Measurements from ENCODE around the gene GLS.
"Not testable (repeated sequence)": the region's sequence is repeated elsewhere in the genome, so short reads cannot be mapped to it uniquely, and the experiment has no call there.

GLS gene

DNA sequence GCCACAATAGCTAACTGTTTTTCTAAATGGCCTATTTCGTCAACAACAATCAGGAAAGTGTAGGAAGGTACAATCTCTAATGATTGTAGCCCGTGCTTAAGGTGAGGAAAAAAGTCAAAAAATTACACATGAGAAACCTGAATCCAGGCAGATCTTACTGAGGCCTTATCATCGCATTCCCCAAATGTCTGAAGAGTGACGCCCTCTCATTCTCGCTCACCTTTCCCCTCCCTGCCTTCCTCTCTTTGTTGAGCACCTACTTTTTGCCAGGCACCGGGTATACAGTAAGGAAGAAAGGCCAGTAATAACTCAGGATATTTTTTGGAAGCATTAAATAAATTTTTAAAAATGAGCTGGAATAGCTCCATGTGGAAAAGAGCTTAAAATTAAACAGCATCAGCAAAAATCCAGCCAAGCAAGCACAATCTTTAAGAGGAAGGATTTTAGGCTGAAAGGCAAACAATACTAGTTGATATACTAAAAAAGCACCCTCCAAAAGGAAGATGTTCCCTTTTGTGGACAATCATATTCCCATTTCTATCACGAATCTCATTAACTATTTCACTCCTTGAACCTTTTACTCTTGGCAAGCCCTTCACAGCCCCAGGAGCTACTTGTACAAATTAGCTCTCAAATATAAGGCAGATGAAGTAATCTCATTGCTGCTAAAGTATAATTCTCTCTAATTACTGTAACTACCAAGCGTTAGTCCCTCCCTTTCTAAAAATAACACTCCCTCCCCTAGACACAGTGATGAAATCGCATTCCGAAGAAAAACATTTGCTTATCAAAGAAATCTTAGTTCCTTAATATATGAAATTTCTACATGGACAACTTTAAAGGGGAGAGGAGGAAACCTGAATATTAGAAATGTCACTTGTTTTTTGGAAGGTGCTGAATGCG, 93.4 kb downstream of the GLS start:
- DNase-seq = no peak

DNA sequence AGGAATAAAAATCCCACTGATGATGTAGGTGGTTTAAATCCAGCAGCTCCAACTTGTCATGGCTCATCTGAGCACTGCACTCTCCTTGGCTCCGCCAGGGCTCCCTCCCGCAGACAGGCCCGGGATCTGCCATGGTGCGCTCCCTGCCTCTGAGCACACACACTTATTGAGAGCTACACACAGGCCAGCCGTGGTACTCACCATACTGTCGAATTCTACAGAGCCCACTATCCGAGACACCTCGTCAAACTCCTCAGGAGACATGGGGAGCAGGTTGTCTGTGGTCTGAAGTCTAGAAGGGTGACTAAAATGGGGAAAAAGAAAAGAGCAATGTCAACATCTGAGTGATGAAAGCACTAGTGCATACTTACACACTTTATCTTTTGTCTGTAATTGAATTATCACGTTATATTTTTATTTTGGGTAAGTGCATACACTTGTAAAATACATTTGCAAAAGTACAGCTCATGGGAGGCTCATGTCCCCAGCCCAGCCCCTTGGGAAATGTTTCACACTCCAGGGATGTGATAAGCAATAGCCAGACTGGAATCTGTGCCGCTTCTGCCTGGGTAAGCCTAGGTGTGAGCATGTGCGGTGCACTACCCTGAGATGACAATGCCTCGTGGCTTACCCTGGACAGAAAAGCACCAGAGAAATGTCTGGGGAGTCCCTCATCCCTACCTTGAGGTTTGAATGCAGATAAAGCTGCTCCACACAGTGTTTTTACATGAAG, 94.2 kb downstream of the GLS start:
- DNase-seq = no peak

DNA sequence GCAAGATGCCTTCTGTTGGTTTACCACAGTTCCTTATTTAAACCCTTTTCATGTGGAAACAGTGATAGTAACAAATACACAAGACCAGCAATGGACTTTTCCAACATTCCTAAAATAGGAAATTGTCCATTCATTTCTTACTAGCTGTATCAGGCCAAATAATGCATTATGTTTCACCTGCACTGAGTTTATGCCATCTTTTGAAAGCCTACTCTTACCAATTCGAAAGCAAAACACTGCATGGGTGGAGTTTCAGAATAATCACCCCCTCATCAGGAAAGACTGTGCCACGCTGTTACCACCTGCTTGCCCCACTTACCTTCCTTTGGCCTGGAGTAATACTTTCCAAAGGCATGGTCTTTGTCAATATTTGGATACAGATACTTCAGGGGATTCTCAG, 95.9 kb downstream of the GLS start:
- DNase-seq = no peak

DNA sequence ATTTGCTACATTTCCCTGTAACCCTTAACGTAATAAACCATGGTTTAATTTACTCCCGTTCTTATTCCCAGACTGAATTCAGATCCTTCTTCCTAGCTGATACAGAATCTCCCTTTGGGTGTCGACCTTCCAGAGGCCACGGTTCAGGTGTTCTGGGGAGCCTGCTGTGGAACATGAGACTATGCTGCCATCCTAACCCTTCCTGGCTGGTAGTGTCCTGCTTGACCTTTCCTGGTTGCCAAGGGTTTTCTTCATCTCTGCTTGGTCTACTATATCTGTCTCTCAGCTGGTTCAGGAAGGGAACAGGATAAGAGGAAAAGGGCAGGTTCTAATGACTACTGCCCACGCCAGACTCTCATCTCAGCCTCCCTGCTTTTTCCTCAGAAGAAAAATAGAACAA, 96.9 kb downstream of the GLS start:
- DNase-seq = no peak

DNA sequence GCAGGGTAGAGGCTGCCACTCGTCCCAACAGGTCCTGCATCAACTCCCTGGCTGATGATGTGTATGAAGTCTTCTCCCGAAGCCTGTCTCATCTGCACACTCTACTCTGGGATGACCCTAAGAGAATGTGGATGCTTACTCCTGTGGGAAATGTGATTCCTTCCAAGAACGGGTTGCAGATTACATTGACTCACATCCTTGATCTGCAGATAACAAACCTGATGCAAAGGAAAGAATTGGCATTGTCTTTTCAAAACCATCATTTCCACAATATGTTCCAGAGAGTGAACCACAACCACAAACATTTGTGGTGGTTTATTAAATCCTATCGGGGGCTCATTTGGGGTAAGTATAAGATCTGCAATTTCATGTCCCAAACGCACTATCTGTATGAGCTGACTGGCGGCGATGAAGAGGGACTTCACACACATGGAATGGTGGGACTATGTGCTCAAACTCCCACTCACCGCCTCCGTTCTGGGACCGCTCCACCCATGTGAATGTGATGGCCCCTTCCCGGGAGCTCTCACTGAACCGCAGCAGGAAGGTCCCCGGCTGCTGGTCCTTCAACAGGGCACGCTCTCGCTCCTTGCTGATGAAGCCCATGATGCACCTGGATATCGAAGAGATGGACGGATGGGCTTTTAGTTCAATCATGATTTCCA, 97.9 kb downstream of the GLS start:
- DNase-seq = no peak

DNA sequence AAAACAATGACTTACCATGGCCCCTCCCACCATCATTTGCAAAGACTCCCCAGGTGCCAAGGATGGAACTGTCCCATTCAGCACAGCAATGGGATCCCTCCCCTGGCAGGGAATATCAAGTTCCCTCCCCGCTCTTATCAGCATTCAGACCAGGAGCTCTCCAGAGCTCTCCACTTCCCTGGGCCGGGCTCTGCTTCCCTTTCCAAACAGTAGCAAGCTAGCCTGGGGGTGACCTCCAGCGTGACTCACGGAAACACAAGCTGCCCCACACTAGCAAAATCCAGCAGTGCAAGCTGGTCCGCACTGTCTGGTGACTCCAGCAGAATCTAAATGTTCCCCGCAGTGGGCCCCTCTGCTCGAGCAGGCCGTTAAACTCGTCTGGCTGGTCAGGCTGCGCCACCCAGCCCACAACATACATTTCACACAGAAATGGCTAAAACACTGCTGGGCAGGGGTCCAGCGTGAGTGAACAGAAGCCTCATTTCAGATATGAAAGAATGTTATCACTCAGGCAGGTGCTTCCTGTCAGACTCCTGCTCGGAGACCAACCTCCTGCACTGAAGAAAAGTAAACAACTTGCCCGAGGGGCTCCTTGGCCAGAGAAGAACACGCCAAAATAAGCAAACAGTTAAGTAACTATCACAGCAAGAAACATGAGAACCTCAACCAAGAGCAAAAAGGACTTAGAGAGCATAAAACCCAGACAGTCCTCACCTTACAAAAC, 99.4 kb downstream of the GLS start:
- peak; percentile 90 for DNase-seq

DNA sequence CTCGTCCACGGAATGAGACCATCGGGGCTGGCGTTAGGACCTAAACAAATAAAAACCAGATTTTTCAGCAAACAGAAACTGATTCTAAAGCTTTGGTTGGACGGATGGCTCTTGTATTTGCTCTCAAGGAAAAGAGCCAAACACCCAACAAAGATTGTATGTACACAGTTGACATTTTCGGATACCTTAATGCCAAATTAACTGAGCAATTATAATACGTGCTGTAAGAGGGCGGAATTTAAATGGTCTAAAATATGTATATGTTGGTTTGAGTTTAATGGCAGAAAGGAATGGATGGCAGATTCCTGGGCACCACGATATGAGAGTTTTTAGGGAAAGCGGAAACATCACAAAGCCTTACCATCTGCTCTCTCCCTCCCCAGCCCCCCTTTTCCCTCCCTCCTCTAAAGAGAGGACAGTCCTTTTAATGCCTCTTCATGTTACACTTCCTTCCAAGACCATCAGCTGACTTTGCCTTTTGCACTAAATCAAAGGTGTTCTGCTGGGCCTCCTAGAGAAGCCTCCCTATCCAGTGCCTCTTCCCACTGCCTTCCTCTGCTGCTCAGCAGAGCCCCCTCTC, 100.1 kb downstream of the GLS start:
- peak; percentile 83 for DNase-seq

DNA sequence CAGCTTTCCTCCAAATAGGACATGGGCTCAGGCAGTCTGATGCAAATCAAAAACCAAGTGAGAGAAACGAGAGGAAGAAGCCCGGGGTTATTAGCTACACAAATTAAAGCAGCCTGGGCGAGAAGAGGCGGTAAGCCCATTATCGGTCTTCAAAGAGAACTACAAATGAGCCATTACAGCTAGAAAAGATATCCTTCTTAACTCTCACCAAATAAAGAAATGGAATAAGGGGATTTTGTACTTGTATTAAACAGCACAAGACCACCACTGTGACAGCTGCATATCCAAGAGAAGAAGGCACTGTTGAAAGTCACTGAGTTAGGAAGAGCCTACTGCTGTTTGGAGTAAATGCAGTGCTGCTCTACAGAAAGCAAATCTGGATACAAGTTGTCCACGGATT, 100.7 kb downstream of the GLS start:
- no peak for DNase-seq

DNA sequence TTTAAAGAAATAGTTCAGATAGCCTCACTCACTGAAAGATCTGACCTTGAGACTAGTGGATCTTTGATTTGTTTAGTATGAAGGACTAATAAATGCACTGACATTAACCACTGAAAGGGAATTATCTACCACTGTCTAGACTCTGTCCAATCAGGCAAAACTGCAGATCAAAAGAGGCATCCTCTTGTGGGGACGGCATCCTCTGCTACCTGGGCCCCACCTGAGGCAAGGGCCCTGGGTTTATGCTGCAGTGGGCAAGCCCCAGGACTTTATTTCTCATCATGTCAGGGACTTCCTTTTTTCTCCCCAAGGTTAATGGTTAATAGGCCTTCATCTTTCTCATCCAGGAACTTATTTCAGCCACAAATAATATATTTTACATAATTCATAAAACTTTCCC, 101.1 kb downstream of the GLS start:
- DNase-seq = no peak

DNA sequence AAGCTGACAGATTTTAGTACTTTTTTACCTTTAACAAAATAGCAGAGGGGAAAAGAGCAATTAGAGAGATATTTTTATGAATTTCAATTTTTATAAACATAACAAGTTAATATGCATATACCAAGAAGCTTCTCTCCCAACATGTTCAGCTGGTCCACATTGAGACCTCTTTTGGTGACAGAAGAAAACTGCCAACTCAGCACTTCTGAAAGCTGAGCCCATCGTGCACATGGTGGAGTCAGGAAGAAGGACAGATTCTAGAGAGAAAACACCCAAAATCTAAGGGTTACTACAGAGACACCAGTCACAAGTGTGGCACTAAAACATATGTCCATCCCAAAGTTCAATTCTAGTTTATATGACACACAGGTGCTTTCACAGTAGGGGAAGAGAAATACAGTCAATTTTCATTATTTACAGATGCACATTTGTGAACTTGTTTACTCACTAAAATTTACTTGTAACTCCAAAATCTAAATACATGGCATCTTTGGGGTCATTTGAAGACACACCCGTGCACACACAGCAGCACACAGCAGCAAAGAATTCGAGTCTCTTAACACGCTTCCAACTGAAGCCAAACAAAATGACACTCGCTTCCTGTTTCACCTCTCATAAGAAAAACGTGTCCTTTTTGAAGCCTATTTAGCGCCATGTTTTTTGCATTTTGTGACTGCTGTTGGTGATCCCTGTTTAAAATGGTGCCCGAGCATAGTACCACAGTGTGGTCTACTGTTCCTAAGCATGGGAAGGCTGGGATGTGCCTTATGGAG, 101.8 kb downstream of the GLS start:
- no peak for DNase-seq

DNA sequence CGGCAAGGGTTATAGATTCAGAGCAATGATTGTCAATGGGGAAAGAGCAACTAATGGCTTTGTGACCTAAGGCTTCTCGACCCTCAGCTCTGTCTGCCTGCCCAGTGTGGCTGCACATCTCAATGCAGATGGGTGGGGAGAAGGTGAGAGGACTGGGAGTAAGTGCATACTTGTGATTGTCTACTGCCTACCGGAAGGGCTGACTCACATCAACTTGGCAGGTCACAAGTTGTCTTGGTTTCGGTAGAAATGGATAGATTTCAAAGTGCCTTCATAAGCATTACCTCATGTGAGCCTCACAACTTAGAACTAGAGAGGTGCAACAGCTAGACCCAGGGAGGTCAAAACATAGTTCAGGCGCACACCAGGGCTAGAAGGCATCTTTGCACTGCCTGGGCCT, 104.0 kb downstream of the GLS start:
- DNase-seq = no peak

DNA sequence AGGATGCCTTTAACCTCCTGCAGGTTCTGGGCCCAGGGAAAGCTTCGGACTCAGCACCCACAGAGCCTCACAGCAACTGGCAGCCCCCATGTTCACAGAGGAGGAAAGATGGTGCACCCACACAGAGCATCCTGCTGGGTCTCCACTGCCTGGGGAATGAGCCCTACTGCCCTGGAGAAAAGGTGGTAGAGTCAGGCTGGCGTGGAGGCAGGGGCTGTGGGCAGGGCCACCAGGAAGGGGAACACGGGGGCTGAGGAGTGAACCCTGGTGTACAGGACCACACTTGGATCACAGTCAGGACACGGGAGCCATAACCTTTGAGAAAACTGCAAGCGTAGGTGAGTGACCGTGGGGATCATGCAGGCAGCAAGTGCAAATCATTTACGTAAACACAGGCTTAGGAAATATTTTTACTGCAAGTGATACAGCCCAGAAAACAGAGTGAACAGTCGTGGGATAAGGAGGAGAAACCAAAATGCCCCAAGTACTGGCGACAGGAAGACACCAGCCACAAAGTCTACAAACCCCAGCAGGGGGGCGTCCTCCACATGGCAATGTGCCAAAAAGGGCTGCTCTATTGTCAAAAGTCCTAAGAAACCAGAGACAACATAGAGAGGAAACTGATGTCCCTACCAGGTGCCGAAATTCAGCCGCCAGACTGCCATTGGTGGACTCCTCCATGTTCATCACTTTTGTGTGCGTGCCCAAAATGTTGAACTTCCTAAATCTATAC, 105.8 kb downstream of the GLS start:
- DNase-seq = no peak

DNA sequence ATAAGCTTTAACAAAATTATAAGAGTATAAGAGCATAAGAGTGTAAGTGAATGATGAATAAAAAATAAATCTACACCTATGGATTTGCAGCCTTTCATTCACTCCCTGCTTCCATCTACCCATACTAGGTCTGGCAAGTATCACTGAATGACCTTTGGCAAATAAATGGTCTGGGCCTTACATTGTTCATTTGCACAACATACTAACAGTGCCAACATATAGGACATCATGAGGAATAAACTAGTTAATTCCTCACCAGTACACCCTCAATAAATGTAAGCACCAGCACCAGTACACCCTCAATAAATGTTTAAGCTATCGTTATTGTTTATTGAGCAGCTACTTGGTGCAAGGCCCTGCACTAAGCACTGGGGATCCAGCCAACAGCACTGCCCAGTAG, 106.5 kb downstream of the GLS start:
- no peak for DNase-seq

DNA sequence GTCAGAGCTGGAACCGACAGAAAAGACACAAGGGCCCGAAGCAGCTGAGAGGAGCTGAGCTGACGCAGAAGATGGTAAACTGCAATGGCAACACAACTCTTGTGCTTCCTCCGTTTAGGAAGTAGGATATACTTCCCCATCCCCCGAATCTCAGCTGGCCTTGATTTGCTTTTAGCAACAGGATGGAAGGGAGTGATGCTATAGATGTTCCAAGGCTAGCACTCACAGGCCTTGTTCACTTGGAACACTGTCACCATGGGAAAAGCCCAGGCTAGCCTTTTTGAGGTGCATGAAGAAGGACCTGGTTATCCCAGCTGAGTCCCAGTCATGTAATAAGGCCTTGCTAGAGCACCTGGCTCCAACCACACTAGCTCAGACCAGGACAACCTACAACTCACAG, 107.3 kb downstream of the GLS start:
- no peak for DNase-seq

DNA sequence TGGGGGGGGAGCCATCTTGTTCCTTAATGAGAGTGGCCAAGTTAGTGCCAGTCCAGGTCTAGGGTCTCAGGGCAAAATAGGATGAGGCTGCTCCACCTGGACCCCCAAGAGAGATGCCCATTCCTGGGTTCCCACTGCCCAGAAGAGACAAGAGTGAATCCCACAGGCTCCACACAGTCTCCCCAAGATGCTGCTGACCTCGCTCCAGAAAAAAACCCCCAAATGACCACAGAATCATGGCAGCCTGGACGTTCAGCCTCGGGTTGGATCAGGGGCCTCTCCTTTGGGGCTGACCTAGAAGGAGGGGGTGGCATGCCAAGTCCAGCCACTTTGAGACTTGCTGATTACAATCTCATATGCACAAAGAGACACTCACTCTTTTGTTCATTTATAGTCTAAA, 108.3 kb downstream of the GLS start:
- no peak for DNase-seq

DNA sequence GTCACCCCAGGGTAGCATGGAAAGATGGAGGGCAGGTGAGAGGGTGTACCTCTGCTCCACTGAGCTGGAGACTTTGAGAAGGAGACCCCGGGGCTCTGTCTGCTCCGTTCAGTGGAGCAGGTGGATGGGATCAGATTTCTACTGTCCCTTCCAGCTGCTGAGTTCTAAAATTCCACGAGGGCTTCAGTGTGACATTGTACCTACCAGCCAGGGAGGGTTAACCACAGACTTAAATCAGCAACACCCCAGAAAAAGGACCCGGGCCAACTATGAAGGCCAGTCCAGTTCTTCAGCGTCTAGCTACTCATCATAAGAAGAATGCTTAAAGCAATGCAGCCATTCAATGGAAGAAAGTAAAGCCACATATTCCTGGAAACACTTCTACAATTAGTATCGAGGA, 109.5 kb downstream of the GLS start:
- DNase-seq = no peak

DNA sequence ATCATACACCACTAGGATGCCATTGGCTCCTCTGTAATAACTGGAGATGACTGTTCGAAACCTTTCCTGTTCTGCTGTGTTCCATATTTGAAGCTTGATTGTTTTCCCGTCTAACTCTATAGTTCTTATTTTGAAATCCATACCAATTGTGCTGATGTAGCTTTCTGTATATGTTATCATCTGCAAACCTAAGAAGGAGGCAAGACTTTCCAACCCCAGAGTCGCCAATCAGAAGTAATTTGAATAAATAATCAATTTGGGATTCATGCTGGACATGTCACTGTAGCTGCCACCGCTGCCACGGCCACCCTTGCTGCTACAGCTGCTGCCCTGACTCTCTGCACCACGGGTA, 112.6 kb downstream of the GLS start:
- no peak for DNase-seq

DNA sequence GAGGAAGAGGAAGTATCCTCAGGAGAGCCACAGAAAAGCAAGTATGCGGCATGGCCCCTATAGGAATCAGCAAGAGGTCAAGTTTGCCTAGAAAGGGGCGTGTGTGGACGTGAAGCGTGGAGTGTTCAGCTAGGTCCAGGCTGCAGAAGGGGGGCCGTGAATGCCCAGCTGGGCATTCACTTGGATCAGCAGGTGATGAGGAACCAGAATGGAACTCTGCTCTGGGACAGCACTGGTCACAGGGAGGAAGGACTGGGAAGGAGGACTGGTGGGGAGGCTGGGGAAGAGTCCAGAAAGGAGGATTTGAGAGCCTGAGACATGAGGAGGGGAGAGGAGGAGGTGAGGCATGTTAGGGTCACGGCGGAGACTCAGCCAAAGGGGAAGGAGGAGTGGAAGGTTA, 113.5 kb downstream of the GLS start:
- DNase-seq = no peak

DNA sequence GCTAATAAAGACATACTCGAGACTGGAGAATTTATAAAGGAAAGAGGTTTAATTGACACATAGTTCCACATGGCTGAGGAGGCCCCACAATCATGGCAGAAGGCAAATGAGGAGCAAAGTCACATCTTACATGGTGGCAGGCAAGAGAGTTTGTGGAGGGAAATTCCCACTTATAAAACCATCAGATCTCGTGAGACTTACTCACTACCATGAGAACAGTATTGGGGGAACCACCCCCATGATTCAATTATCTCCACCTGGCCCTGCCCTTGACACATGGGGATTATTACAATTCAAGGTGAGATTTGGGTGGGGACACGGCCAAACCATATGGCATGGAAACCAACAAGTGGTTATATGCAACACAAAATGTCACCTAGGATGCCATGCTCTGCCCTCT, 114.7 kb downstream of the GLS start:
- not testable (repeated sequence) for DNase-seq

DNA sequence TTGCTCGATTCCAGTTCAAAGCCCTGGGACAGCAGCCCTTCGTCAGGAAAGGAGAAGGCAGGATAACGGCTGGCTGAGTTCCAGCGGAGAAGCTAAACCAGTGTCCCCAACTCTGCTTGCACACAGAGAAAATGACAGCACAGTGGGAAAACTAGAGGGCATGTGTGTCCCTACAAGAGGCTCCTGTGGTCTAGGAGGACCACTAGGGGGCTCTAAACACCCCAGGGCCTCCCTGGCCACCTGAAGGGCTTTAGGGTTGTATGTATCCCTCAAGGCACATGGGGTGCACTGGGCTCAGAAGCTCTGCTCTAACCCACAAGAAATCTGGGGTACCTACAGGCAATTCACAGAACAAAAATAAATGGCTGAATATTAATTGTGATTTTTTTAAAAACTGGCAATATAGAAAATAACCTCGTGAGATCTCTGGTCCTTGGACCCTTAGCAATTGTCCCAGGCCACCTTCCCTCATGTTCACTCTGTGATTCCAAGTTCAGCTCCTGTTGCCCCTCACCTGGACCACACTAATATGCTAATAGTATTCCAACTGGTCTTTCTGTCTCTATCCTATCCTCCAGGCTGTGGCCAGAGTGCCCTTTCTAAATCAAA, 115.8 kb downstream of the GLS start:
- DNase-seq = no peak

DNA sequence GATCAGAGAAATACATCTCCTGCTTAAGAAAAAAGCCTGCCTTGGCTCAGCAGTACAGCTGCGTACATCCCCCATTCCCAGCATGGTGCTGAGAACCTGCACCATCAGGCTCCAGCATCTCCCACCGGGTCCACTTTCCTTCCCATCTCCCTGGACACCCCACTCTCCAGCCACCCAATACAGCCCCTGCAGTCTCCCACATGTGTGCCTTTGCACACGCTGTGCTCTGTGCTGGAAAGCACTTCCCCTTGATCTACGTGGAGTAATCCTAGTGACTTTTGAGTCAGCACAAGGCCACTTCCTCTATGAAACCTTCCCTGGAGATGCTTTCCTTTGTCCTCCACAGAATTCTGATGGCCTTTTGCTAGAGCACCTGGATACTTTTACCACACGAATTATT, 116.3 kb downstream of the GLS start:
- DNase-seq = no peak
